Neural crest cell (in vitro differentiated cells): Measurements from ENCODE around the gene CMSS1. TPM values are rescaled to one million over a fixed set of nuclear protein-coding genes. Genes with fewer than 3 reads are reported as not detected.

Source experiments
- DNase-seq: peaks from one replicate; pipeline ENCODE4 v3.0.0; 2021; ENCODE audit warnings: low read depth, mixed read lengths, low spot score
- H3K27ac Mint-ChIP-seq: one replicate; pipeline ENCODE4 v1.8.0; 2021; ENCODE audit warnings: mild to moderate bottlenecking, mixed read lengths; ENCODE audit not compliant: unreplicated experiment
- H3K27me3 Mint-ChIP-seq: 2 replicates; pipeline ENCODE4 v1.8.0; 2021; ENCODE audit warnings: low read depth, mild to moderate bottlenecking, mixed read lengths
- H3K36me3 Mint-ChIP-seq: 2 replicates; pipeline ENCODE4 v1.8.0; 2021; ENCODE audit warnings: low read depth, mild to moderate bottlenecking, mixed read lengths
- H3K4me1 Mint-ChIP-seq: 2 replicates; pipeline ENCODE4 v1.8.0; 2021; ENCODE audit warnings: mixed read lengths
- H3K4me3 Mint-ChIP-seq: one replicate; pipeline ENCODE4 v1.8.0; 2021; ENCODE audit warnings: mild to moderate bottlenecking, mixed read lengths
- H3K9me3 Mint-ChIP-seq: 2 replicates; pipeline ENCODE4 v1.8.0; 2021; ENCODE audit warnings: mixed read lengths
- total RNA-seq: library from RNA; stranded (reverse); gene quantifications from 2 replicates; pipeline ENCODE4 v1.2.1, GENCODE V29; 2021
- TF ChIP-seq, protein P1 (sequence below): fragments of 200-600 bp; sonication (generic); conservative IDR thresholded peaks from 2 replicates; pipeline ENCODE4 v1.5.0; 2021; ENCODE audit warnings: antibody characterized with exemption, mild to moderate bottlenecking

The CMSS1 gene
- total RNA-seq, 1 donor from 2014 or later: 60.9 TPM

DNA sequence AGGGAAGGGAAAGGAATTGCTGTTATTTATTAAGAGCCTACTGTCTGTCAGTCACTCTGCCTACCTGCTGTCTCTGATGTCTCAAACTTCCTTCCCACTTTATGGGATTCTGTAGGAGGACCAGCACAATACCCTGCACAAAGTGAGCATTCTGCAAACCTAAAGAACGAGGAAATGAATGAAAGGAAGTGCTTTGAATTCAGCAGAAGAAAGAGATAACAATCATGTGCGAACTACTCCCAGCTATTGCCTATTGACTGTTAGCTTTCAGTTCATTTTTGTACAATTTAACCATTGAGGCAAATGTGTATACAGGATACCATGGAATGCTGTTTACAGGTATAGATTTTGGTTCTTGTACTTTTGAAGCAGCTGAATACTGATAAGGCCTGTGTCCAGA is 66.8 kb downstream of the CMSS1 start:
- Mint-ChIP-seq H3K36me3 (no peaks in the 10 kb centered on the region), H3K27me3 (no peaks in the 10 kb centered on the region), H3K27ac (peak overlapping the region; percentile 7), H3K4me1 (peaks cover 38% of the 10 kb centered on the region), H3K4me3 (no peak overlapping the region), H3K9me3 (no peaks in the 10 kb centered on the region)
- TF ChIP-seq, protein P1, sequence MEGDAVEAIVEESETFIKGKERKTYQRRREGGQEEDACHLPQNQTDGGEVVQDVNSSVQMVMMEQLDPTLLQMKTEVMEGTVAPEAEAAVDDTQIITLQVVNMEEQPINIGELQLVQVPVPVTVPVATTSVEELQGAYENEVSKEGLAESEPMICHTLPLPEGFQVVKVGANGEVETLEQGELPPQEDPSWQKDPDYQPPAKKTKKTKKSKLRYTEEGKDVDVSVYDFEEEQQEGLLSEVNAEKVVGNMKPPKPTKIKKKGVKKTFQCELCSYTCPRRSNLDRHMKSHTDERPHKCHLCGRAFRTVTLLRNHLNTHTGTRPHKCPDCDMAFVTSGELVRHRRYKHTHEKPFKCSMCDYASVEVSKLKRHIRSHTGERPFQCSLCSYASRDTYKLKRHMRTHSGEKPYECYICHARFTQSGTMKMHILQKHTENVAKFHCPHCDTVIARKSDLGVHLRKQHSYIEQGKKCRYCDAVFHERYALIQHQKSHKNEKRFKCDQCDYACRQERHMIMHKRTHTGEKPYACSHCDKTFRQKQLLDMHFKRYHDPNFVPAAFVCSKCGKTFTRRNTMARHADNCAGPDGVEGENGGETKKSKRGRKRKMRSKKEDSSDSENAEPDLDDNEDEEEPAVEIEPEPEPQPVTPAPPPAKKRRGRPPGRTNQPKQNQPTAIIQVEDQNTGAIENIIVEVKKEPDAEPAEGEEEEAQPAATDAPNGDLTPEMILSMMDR: no peak
- DNase-seq: no peak

DNA sequence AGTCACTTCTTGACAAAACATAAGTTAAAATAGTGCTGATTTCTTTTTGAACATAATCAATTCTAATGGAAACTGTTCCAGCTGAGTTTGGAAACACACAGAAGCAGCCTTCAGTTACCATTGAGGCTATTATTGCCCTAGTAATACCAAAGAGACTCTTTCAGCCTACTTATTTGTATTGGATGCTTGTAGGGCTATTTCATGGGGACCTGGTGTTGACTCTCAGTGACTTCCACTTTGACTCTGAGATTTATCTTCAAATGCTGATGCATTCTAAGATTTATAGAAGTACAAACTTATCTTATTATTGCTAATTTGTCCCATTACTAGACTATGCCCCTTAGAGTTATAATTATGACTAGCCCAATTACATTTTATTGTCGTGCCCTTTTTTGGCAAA is 67.4 kb downstream of the CMSS1 start:
- Mint-ChIP-seq H3K27me3 (no peaks in the 10 kb centered on the region), H3K36me3 (no peaks in the 10 kb centered on the region), H3K4me1 (peaks cover 38% of the 10 kb centered on the region), H3K4me3 (no peak overlapping the region), H3K9me3 (no peaks in the 10 kb centered on the region), H3K27ac (no peak overlapping the region)
- TF ChIP-seq, protein P1: no peak
- no peak for DNase-seq

DNA sequence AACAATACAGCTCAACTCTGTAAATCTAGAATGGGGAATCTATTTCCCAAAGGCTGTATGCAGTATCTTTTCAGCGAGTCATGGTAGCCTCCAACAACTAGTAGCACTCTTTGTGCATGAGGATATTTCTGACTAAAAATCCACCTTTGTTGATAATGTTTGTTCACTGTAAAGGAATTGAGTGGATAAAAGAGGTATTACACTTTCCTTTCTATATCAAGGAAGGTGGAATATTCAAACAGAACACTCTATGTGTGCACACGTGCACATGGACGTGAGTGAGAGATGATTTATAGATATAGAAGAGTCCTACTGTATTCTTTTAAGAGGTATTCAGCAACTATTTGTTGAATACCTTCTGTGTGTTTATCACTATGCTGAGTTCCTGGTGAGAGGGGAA is 68.2 kb downstream of the CMSS1 start:
- Mint-ChIP-seq H3K27ac (peak overlapping the region; percentile 14), H3K9me3 (no peaks in the 10 kb centered on the region), H3K4me3 (no peak overlapping the region), H3K27me3 (no peaks in the 10 kb centered on the region), H3K4me1 (peaks cover 37% of the 10 kb centered on the region), H3K36me3 (no peaks in the 10 kb centered on the region)
- TF ChIP-seq, protein P1: no peak
- no peak for DNase-seq

DNA sequence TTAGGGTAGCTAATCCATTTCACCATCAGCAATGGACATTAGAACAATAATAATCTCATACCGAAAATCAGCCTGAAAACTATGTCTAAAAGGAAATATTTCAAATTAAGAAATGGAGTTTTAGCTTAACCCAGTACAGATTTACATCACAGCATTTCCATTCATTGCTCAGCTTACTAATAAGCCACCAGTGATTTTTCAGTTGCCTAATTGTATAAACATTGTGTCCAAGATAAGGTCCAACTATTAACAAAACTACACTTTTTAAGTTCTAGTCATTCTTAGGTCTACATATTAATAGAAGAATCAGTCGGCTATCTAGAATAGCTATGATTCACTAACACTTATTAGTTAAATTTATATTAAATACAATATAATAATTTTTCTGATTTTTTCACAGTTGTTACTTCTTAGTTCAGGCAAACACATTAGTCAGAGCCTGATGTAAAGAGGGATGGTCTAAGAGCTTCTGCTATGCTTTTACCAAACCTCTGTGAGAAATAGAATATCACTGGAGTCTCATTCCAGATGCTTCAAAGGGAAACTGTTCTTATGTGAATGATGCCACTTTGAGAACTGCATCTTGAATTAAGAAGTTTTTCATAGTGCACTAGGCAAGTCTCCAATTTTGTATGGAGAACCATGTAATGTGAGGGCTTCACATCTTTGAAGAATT is 74.1 kb downstream of the CMSS1 start:
- TF ChIP-seq, protein P1: no peak
- Mint-ChIP-seq H3K27me3 (no peaks in the 10 kb centered on the region), H3K9me3 (peaks cover 3% of the 10 kb centered on the region), H3K27ac (no peak overlapping the region), H3K36me3 (peaks cover 4% of the 10 kb centered on the region), H3K4me3 (no peak overlapping the region), H3K4me1 (peaks cover 15% of the 10 kb centered on the region)
- no peak for DNase-seq

DNA sequence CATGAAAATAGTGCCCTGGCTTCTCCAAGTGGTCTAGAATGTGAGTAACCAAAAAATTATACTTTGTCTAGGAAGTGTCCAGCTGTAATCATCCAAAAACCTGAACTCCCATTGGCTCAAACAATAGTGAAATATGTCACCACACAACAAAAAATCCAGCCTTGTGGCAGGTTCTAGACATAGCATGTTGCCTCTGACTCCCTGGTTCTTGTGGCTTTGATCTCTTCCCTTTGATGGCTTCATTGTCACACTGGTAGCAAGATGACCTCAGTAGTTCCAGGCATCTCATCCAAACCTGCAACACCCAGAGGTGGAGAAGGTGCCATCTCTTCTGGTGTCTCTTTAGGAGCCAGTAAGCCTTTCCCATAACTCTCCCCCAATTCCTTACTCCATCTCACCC is 74.7 kb downstream of the CMSS1 start:
- Mint-ChIP-seq H3K4me1 (peaks cover 15% of the 10 kb centered on the region), H3K27ac (no peak overlapping the region), H3K4me3 (no peak overlapping the region), H3K27me3 (no peaks in the 10 kb centered on the region), H3K9me3 (peaks cover 3% of the 10 kb centered on the region), H3K36me3 (peaks cover 4% of the 10 kb centered on the region)
- TF ChIP-seq, protein P1: no peak
- no peak for DNase-seq
